ENCODE measurements around the gene SMG6. TPM values are rescaled to one million over a fixed set of nuclear protein-coding genes. Genes with fewer than 3 reads are reported as not detected.

SMG6 gene
- total and polyA plus RNA-seq, 2 of the 13 experiments (the other 11 are each of a cell fraction or from before 2014, with no cell fraction given), result 4.6 to 14.6 TPM

- TF ChIP-seq BRF2 (CRISPR knock-in tag; IDR thresholded peaks at IDR 0.05) (0 out of 2 replicates have a peak, but pooled peaks have one; percentile 57), FOXP4 (CRISPR knock-in tag; IDR thresholded peaks at IDR 0.05) (peak; percentile 51; the same call in 1 of the 2 replicates), ZNF704 (CRISPR knock-in tag; IDR thresholded peaks at IDR 0.05; ENCODE audit: borderline replicate concordance) (0 out of 2 replicates have a peak, but pooled peaks have one; percentile 41), ZNF256 (CRISPR knock-in tag; conservative IDR thresholded peaks at IDR 0.05) (peak; percentile 87; the same call in 1 of the 2 replicates), NR2F6 (IDR thresholded peaks at IDR 0.05) (no peak), NR2F6 (CRISPR knock-in tag; IDR thresholded peaks at IDR 0.05) (peak; percentile 50; the same call in 1 of the 2 replicates), ARNT (IDR thresholded peaks at IDR 0.05) (no peak), JUND (CRISPR knock-in tag; IDR thresholded peaks at IDR 0.05) (peak; percentile 68; the same call in 1 of the 2 replicates), AFF4 (CRISPR knock-in tag; IDR thresholded peaks at IDR 0.05) (0 out of 2 replicates have a peak, but pooled peaks have one; percentile 20), DRAP1 (CRISPR knock-in tag; IDR thresholded peaks at IDR 0.05) (peak; percentile 64; the same call in 1 of the 2 replicates), ZSCAN29 (CRISPR knock-in tag; conservative IDR thresholded peaks at IDR 0.05) (0 out of 2 replicates have a peak, but pooled peaks have one; percentile 2), ZIK1 (CRISPR knock-in tag; IDR thresholded peaks at IDR 0.05; ENCODE audit: borderline replicate concordance, low read depth) (peak; percentile 92), ZSCAN31 (CRISPR knock-in tag; IDR thresholded peaks at IDR 0.05; ENCODE audit: low read depth) (peak; percentile 78), FOXO1 (CRISPR knock-in tag; IDR thresholded peaks at IDR 0.05) (no peak), CCDC6 (CRISPR knock-in tag; IDR thresholded peaks at IDR 0.05) (0 out of 2 replicates have a peak, but pooled peaks have one; percentile 66), SAP130 (CRISPR knock-in tag; IDR thresholded peaks at IDR 0.05; ENCODE audit: low read depth) (peak; percentile 93), SRY (CRISPR knock-in tag; IDR thresholded peaks at IDR 0.05) (0 out of 2 replicates have a peak, but pooled peaks have one; percentile 56), THRA (CRISPR knock-in tag; IDR thresholded peaks at IDR 0.05; ENCODE audit: borderline replicate concordance) (no peak), SETDB1 (CRISPR knock-in tag; IDR thresholded peaks at IDR 0.05; ENCODE audit: borderline replicate concordance) (no peak), MTA1 (CRISPR knock-in tag; IDR thresholded peaks at IDR 0.05; ENCODE audit: borderline replicate concordance) (no peak; the same call in 1 of the 2 replicates)
Observed at GRCh38 chr17:2336215-2336851, 32.7 kb upstream of the SMG6 start, which contains the start of gene TSR1 (continued).

Measured in HepG2 (cell line).